Measurements from ENCODE around the gene DCD. TPM values are rescaled to one million over a fixed set of nuclear protein-coding genes. Genes with fewer than 3 reads are reported as not detected.

DCD gene
- total and polyA plus RNA-seq, 2 of the 8 experiments (the other 6 are each of a cell fraction or from before 2014, with no cell fraction given): not detected

DNA sequence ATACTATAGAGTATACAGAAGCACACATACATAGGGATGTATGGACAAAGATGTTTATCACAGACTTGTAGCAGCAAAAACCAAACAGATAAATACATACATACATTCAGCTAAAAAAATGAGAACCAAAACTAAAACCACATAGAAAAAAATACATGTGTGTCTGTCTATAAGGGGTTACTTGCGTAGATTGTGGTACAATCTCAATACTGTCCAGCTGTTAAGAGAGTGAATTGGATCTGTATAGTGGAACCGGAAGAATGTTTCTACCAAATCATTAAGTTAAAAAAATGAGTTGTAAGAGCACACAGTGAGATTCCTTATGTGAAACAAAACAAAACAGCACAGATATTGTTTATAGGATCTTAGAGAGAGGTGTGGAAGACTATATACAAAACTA, 44.2 kb upstream of the DCD start:
- Histone ChIP-seq H2BK5ac (ENCODE audit: low read depth, low read length) (no peak overlapping the region), H3K79me1 (ENCODE audit: low read depth, low read length) (no peaks in the 10 kb centered on the region), H2AK5ac (ENCODE audit: low read depth, low read length) (no peak overlapping the region), H3K4me2 (ENCODE audit: insufficient read depth in 1 of 2, low read depth in 2 of 2, low read length in 2 of 2) (no peak overlapping the region), H3K4me3 (ENCODE audit: extremely low read depth in 1 of 4, insufficient read depth in 2 of 4, low read depth in 3 of 4, low read length in 4 of 4) (no peak overlapping the region), H3K4ac (replicated peaks; ENCODE audit: insufficient read length, low read depth, low read length) (no peak overlapping the region), H3K27ac (ENCODE audit: low read depth, low read length) (no peak overlapping the region), H3K56ac (replicated peaks; ENCODE audit: insufficient read length, low read depth, low read length) (no peak overlapping the region), H3K79me2 (ENCODE audit: control insufficient read depth in 1 of 2, insufficient read depth in 2 of 2, low read length in 2 of 2) (no peaks in the 10 kb centered on the region; a peak in 1 of 4 replicates), H4K8ac (ENCODE audit: extremely low read depth, insufficient read depth, low read length) (no peak overlapping the region), H4K5ac (ENCODE audit: insufficient read length, low read depth, low read length) (no peak overlapping the region), H4K20me1 (replicated peaks in 1 of 2; ENCODE audit: control insufficient read depth in 1 of 2, insufficient read depth in 2 of 2, low read length in 2 of 2) (no peaks in the 10 kb centered on the region), H2BK12ac (ENCODE audit: low read depth, low read length) (no peak overlapping the region), H2BK120ac (replicated peaks; ENCODE audit: low read depth, low read length) (no peak overlapping the region), H3K23ac (ENCODE audit: insufficient read length) (no peak overlapping the region), H2BK20ac (ENCODE audit: low read length) (no peak overlapping the region), H3K36me3 (ENCODE audit: control insufficient read depth in 2 of 4, insufficient read depth in 4 of 4, low read length in 3 of 4) (no peaks in the 10 kb centered on the region; a peak in 1 of 8 replicates), H3K27me3 (replicated peaks in 1 of 4; ENCODE audit: control insufficient read depth in 3 of 4, extremely low read depth in 1 of 4, insufficient read depth in 3 of 4, low read length in 3 of 4) (no peaks in the 10 kb centered on the region), H2BK15ac (ENCODE audit: low read length) (no peak overlapping the region), H3K4me1 (replicated peaks in 1 of 4; ENCODE audit: control insufficient read depth in 3 of 4, insufficient read depth in 4 of 4, low read length in 3 of 4) (no peaks in the 10 kb centered on the region), H3K14ac (ENCODE audit: insufficient read length) (no peak overlapping the region), H2AFZ (ENCODE audit: low read length) (no peak overlapping the region), H3K18ac (ENCODE audit: extremely low read depth, low read length) (no peak overlapping the region), H4K91ac (replicated peaks; ENCODE audit: insufficient read length, low read length) (no peak overlapping the region), H3K9me3 (ENCODE audit: insufficient read depth in 2 of 2, low read depth in 1 of 2, low read length in 1 of 2) (peaks cover 0 to 2% of the 10 kb centered on the region in 2 experiments; a peak in 1 of 4 replicates), H3K9ac (replicated peaks in 1 of 4; ENCODE audit: extremely low read depth in 1 of 4, low read depth in 3 of 4, low read length in 3 of 4) (no peak overlapping the region), H3K23me2 (ENCODE audit: low read depth, low read length) (no peaks in the 10 kb centered on the region)
- TF ChIP-seq BRCA1 (IDR thresholded peaks at IDR 0.05; ENCODE audit: low read depth, low read length) (no peak), TCF12 (IDR thresholded peaks at IDR 0.05; ENCODE audit: low read depth, low read length) (no peak), EZH2 (IDR thresholded peaks at IDR 0.05; ENCODE audit: low read depth, low read length, severe bottlenecking) (no peak), EP300 (IDR thresholded peaks at IDR 0.05; ENCODE audit: borderline replicate concordance in 1 of 2, low read depth in 2 of 2, low read length in 2 of 2) (no peak), SIX5 (IDR thresholded peaks at IDR 0.05; ENCODE audit: low read depth, low read length) (no peak), CBX5 (IDR thresholded peaks at IDR 0.05; ENCODE audit: low read depth, low read length) (no peak), GABPA (IDR thresholded peaks at IDR 0.05; ENCODE audit: borderline replicate concordance, insufficient read depth, low read length) (no peak), CHD2 (IDR thresholded peaks at IDR 0.05; ENCODE audit: low read length) (no peak), CEBPB (IDR thresholded peaks at IDR 0.05; ENCODE audit: low read depth, low read length) (no peak), CHD1 (IDR thresholded peaks at IDR 0.05; ENCODE audit: low read depth, low read length) (no peak), RFX5 (IDR thresholded peaks at IDR 0.05; ENCODE audit: borderline replicate concordance, low read depth, low read length) (no peak), TAF1 (IDR thresholded peaks at IDR 0.05; ENCODE audit: low read depth, low read length) (no peak), SUZ12 (IDR thresholded peaks at IDR 0.05; ENCODE audit: low read length) (no peak), RXRA (IDR thresholded peaks at IDR 0.05; ENCODE audit: insufficient read depth, low read depth, low read length) (no peak), FOSL1 (IDR thresholded peaks at IDR 0.05; ENCODE audit: insufficient read depth, low read depth, low read length) (no peak), KDM5A (IDR thresholded peaks at IDR 0.05; ENCODE audit: low read length) (no peak)
- ChIA-PET CTCF (ENCODE audit: partially characterized antibody) (interaction anchor here (0.6 to 5.9 kb wide), 6 partner anchors 10 to 949 kb away, joined by 3 to 54 read pairs (median 10); no protein-coding TSS in a partner anchor), POLR2A (ENCODE audit: partially characterized antibody) (no interaction called here)
- WGBS, 2 experiments (ENCODE audit: extremely low coverage in 1 of 2, insufficient coverage in 1 of 2, insufficient read length in 1 of 2, insufficient replicate concordance in 2 of 2, low coverage in 1 of 2, low lambda C conversion rate in 2 of 2, missing lambda C conversion rate in 1 of 2): 93% methylated on average over 2 of the region's 2 CpGs; no CpG with 5 or more reads in 1 of the 2 experiments
- FAIRE-seq (no peak), DNase-seq (ENCODE audit: low read depth in 1 of 2, low spot score in 2 of 2) (no peak)
